Mucosa of descending colon (tissue), 3 donors: ENCODE measurements around the gene HLA-E. TPM values are rescaled to one million over a fixed set of nuclear protein-coding genes. Genes with fewer than 3 reads are reported as not detected.
A peak's percentile ranks its signal among the peaks of the same experiment; 100 is the strongest.
"Not testable (repeated sequence)": the region's sequence is repeated elsewhere in the genome, so short reads cannot be mapped to it uniquely, and the experiment has no call there.

Source experiments
- ATAC-seq: fragments of 200-7000 bp; cut with Tn5 transposase; one replicate; pipeline ENCODE4 v1.9.1; 2020; ENCODE audit warnings: mild to moderate bottlenecking, moderate library complexity
- DNase-seq, 3 donors: peaks; one replicate each; pipeline ENCODE4 v3.0.0-alpha.2; 2020
- H3K36me3 ChIP-seq: fragments of 200-600 bp; one replicate; pipeline ENCODE4 v1.8.0; 2021; ENCODE audit warnings: low read depth, mild to moderate bottlenecking
- H3K4me1 ChIP-seq: fragments of 200-600 bp; one replicate; pipeline ENCODE4 v1.8.0; 2021; ENCODE audit warnings: low read depth, mild to moderate bottlenecking
- H3K4me3 ChIP-seq: fragments of 200-600 bp; one replicate; pipeline ENCODE4 v1.8.0; 2021; ENCODE audit warnings: mild to moderate bottlenecking
- H3K9me3 ChIP-seq: fragments of 200-600 bp; one replicate; pipeline ENCODE4 v1.8.0; 2021; ENCODE audit warnings: mild to moderate bottlenecking
- intact Hi-C, 2 donors: fragments of 100-400 bp; cut with DNase I in 1 of 2; cut with micrococcal nuclease in 1 of 2; formaldehyde crosslinking; loops; one replicate each; pipeline versions ENCODE4 v1.11.0 to v1.11.1; 2022; cut with DNase I, micrococcal nuclease
- total RNA-seq, 3 donors: library from RNA; stranded (reverse); fragmentation: NEBNext Ultra II Directional in 2 of 3; extraction: Animal tissue kit (Norgen Biotek cat#: 25700) in 2 of 3; gene quantifications; one replicate each; pipeline versions ENCODE4 v1.2.1 to v1.2.4, GENCODE V29; 2021 to 2023
- TF ChIP-seq, protein P1 (sequence below): fragments of 200-600 bp; IDR thresholded peaks from one replicate; pipeline ENCODE4 v1.8.0; 2022; ENCODE audit warnings: antibody characterized with exemption, mild to moderate bottlenecking
- donor health status: DM: no; HTN: no; CAD: no; lungs with moderate emphysema.
- donor health status: DM: no; HTN: no; CAD: no.
- donor health status: DM: no; HTN: yes; CAD: no.

HLA-E gene
- total RNA-seq, 3 donors from 2014 or later = 316 to 631 (median 383) TPM

DNA sequence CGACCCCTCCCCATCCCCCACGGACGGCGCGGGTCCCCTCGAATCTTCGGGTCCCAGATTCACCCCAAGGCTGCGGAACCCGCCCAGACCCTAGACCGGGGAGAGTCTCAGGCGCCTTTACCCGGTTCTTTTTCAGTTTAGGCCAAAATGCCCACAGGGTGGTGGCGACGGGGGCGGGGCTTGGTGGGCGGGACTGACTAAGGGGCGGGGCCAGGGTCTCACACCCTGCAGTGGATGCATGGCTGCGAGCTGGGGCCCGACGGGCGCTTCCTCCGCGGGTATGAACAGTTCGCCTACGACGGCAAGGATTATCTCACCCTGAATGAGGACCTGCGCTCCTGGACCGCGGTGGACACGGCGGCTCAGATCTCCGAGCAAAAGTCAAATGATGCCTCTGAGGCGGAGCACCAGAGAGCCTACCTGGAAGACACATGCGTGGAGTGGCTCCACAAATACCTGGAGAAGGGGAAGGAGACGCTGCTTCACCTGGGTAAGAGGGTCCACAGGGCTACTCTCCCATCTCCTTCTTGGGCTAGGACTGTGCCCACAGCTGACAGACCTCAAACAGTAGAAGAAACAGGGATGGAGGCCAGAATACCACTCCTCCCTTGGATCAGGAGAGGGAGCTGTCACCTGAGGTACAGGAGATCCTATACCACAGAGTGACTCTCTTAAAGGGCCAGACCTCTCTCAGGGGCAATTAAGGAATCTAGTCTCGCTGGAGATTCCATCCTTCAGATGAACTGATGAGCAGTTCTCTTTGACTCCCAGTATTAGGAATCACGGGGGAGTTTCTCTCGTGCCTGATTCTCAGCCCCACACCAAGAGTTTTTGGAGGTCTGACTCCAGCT, 942 bp downstream of the HLA-E start:
- peak; percentile 82 for ATAC-seq
- intact Hi-C loops = no loop called here
- TF ChIP-seq, protein P1, sequence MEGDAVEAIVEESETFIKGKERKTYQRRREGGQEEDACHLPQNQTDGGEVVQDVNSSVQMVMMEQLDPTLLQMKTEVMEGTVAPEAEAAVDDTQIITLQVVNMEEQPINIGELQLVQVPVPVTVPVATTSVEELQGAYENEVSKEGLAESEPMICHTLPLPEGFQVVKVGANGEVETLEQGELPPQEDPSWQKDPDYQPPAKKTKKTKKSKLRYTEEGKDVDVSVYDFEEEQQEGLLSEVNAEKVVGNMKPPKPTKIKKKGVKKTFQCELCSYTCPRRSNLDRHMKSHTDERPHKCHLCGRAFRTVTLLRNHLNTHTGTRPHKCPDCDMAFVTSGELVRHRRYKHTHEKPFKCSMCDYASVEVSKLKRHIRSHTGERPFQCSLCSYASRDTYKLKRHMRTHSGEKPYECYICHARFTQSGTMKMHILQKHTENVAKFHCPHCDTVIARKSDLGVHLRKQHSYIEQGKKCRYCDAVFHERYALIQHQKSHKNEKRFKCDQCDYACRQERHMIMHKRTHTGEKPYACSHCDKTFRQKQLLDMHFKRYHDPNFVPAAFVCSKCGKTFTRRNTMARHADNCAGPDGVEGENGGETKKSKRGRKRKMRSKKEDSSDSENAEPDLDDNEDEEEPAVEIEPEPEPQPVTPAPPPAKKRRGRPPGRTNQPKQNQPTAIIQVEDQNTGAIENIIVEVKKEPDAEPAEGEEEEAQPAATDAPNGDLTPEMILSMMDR = no peak
- H3K4me3 ChIP-seq = peak overlapping the region; percentile 95
- peak; percentile 81 to 90 (median 86) for DNase-seq
- peaks cover 25% of the 10 kb centered on the region for H3K4me1 ChIP-seq
- no peaks in the 10 kb centered on the region for H3K36me3 ChIP-seq
- H3K9me3 ChIP-seq = no peaks in the 10 kb centered on the region

DNA sequence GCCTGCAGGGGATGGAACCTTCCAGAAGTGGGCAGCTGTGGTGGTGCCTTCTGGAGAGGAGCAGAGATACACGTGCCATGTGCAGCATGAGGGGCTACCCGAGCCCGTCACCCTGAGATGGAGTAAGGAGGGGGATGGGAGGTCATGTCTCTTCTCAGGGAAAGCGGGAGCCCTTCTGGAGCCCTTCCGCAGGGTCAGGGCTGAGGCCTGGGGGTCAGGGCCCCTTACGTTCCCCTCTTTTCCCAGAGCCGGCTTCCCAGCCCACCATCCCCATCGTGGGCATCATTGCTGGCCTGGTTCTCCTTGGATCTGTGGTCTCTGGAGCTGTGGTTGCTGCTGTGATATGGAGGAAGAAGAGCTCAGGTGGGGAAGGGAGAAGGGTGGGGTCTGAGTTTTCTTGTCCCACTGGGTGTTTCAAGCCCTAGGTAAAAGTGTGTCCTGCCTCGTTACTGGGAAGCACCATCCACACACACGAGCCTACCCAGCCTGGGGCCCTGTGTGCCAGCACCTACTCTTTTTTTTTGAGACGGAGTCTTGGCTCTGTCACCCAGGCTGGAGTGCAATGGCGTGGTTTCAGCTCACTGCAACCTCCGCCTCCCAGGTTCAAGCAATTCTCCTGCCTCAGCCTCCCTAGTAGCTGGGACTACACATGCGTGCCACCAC, 2.1 kb downstream of the HLA-E start:
- not testable (repeated sequence) for ATAC-seq, DNase-seq

DNA sequence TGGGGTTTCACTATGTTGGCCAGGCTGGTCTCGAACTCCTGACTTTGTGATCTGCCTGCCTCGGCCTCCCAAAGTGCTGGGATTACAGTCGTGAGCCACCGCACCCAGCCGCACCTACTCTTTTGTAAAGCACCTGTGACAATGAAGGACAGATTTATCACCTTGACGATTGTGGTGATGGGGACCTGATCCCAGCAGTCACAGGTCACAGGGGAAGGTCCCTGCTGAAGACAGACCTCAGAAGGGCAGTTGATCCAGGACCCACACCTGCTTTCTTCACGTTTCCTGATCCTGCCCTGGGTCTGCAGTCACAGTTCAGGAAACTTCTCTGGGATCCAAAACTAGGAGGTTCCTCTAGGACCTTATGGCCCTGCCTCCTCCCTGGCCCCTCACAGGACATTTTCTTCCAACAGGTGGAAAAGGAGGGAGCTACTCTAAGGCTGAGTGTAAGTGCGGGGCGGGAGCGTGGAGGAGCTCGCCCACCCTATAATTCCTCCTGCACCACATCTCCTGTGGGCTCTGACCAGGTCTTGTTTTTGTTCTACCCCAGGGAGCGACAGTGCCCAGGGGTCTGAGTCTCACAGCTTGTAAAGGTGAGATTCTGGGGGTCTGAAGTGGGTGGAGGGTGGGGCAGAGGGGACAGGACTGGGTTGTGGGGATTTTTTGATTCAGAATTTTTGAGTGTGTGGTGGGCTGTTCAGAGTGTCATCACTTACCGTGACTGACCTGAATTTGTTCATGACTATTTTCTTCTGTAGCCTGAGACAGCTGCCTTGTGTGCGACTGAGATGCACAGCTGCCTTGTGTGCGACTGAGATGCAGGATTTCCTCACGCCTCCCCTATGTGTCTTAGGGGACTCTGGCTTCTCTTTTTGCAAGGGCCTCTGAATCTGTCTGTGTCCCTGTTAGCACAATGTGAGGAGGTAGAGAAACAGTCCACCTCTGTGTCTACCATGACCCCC, 3.0 kb downstream of the HLA-E start:
- no peak for DNase-seq
- H3K9me3 ChIP-seq = no peaks in the 10 kb centered on the region
- no peak overlapping the region for H3K4me3 ChIP-seq
- TF ChIP-seq, protein P1 = no peak
- intact Hi-C loops = no loop called here
- no peak for ATAC-seq
- H3K36me3 ChIP-seq = no peaks in the 10 kb centered on the region
- peaks cover 25% of the 10 kb centered on the region for H3K4me1 ChIP-seq

More for the DNA sequence above, 2.1 kb downstream of the HLA-E start:
- intact Hi-C loops, H3K36me3 ChIP-seq, H3K9me3 ChIP-seq, H3K4me3 ChIP-seq: not testable (repeated sequence)
- H3K4me1 ChIP-seq = peaks cover 25% of the 10 kb centered on the region

DNA sequence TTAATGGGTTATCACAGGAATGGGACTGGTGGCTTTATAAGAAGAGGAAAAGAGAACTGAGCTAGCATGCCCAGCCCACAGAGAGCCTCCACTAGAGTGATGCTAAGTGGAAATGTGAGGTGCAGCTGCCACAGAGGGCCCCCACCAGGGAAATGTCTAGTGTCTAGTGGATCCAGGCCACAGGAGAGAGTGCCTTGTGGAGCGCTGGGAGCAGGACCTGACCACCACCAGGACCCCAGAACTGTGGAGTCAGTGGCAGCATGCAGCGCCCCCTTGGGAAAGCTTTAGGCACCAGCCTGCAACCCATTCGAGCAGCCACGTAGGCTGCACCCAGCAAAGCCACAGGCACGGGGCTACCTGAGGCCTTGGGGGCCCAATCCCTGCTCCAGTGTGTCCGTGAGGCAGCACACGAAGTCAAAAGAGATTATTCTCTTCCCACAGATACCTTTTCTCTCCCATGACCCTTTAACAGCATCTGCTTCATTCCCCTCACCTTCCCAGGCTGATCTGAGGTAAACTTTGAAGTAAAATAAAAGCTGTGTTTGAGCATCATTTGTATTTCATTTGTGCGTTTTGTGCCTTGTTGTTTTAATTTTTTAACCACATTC, 4.4 kb downstream of the HLA-E start:
- no peaks in the 10 kb centered on the region for H3K36me3 ChIP-seq
- no peak overlapping the region for H3K4me3 ChIP-seq
- H3K9me3 ChIP-seq = no peaks in the 10 kb centered on the region
- peaks cover 25% of the 10 kb centered on the region for H3K4me1 ChIP-seq
- intact Hi-C loops = no loop called here
- TF ChIP-seq, protein P1 = no peak
- DNase-seq = no peak
- ATAC-seq = no peak

DNA sequence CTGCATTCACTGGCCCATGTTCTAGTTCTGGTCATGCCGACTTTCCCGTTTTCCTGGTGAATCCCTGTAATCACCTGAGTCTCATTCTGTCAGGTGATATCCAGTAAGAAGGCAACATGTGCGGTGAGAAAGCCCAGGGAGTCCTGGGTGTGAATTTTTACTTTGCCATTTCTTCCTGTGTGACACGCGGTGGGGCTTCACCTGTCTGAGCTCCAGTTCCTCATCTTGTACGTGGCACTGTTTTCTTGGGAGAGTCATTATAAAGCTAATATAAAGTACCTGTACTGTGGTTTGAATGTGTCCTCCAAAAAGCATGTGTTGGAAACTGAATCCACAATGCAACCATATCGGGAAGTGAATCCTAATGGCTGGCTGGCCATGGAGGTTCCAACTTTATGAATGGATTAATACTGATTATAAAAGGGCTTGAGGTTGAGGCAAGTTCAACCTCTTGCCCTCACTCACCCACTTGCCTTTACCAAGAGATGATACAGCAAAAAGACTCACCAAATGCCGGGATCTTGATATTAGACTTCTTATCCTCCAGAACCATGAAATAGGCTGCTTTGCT, 5.1 kb downstream of the HLA-E start:
- DNase-seq = no peak
- peaks cover 25% of the 10 kb centered on the region for H3K4me1 ChIP-seq
- no peak for ATAC-seq
- intact Hi-C loops = no loop called here
- H3K4me3 ChIP-seq = no peak overlapping the region
- H3K36me3 ChIP-seq = no peaks in the 10 kb centered on the region
- TF ChIP-seq, protein P1 = no peak
- H3K9me3 ChIP-seq = no peaks in the 10 kb centered on the region

DNA sequence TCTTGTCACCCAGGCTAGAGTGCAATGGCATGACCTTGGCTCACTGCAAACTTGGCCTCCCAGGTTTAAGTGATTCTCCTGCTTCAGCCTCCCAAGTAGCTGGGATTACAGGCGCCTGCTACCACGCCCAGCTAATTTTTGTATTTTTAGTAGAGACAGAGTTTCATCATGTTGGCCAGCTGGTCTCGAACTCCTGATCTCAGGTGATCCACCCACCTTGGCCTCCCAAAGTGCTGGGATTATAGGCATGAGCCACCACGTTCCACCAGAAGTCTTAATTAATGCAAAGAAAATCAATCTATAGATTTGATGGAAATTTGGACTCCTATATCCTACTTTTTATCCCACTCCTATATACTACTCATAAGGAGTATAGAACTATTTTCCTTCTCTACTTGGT, 5.8 kb downstream of the HLA-E start:
- intact Hi-C loops, H3K9me3 ChIP-seq, H3K4me3 ChIP-seq, DNase-seq, H3K36me3 ChIP-seq, ATAC-seq: not testable (repeated sequence)
- H3K4me1 ChIP-seq = peaks cover 25% of the 10 kb centered on the region
